GM12801 (cell line): ENCODE results near the gene MRPS2.

Source experiments
- TF ChIP-seq, protein P1 (sequence below): IDR thresholded peaks from one replicate; pipeline ENCODE4 v1.5.1; 2011; ENCODE audit warnings: control low read depth; ENCODE audit not compliant: insufficient read length; ENCODE audit errors: extremely low read depth

The MRPS2 gene

GRCh38 chr9:135519179-135519971 is 18.9 kb downstream of the MRPS2 start:
- TF ChIP-seq, protein P1, sequence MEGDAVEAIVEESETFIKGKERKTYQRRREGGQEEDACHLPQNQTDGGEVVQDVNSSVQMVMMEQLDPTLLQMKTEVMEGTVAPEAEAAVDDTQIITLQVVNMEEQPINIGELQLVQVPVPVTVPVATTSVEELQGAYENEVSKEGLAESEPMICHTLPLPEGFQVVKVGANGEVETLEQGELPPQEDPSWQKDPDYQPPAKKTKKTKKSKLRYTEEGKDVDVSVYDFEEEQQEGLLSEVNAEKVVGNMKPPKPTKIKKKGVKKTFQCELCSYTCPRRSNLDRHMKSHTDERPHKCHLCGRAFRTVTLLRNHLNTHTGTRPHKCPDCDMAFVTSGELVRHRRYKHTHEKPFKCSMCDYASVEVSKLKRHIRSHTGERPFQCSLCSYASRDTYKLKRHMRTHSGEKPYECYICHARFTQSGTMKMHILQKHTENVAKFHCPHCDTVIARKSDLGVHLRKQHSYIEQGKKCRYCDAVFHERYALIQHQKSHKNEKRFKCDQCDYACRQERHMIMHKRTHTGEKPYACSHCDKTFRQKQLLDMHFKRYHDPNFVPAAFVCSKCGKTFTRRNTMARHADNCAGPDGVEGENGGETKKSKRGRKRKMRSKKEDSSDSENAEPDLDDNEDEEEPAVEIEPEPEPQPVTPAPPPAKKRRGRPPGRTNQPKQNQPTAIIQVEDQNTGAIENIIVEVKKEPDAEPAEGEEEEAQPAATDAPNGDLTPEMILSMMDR, result no peak

DNA sequence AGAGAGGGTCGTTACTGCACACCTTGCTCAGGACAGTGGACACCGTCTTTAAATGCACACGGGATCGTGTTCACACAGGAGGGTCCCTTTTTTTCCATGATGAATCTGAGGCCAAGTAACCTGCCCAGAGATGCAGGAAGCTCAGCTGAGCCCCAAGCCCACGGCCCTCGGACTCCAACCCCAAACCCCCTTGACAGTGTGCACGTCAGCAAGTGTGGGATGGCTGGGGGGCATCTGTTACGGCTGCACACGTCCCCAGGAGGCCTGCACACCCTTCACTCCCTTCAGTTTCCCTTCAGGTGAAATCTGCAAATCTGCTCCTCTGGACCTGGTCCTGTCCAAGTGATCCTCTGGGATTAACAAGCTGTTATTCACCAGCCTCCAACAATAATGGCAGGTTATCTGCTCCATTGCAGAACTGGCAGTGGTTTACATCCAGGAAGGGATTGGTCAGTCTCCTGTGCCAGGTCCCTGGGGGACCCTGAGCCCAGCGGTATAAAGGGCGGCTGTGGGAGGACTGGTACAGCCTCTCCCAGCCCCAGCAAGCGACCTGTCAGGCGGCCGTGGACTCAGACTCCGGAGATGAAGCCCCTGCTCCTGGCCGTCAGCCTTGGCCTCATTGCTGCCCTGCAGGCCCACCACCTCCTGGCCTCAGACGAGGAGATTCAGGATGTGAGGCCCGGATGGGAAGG is 20.6 kb downstream of the MRPS2 start, which contains the start of gene LCN1:
TSS of gene LCN1 (plus strand) at position 525 of the 692 bp plus-strand sequence. CDS start at position 583, 58 bp downstream.
- TF ChIP-seq, protein P1, result no peak

- TF ChIP-seq, protein P1, result no peak
These were observed 21.2 kb downstream of the MRPS2 start for GRCh38 chr9:135521608-135522095.

GRCh38 chr9:135522137-135522877 is 21.8 kb downstream of the MRPS2 start:
- TF ChIP-seq, protein P1, result no peak

GRCh38 chr9:135522931-135523330 is 22.4 kb downstream of the MRPS2 start:
- TF ChIP-seq, protein P1, result no peak

DNA sequence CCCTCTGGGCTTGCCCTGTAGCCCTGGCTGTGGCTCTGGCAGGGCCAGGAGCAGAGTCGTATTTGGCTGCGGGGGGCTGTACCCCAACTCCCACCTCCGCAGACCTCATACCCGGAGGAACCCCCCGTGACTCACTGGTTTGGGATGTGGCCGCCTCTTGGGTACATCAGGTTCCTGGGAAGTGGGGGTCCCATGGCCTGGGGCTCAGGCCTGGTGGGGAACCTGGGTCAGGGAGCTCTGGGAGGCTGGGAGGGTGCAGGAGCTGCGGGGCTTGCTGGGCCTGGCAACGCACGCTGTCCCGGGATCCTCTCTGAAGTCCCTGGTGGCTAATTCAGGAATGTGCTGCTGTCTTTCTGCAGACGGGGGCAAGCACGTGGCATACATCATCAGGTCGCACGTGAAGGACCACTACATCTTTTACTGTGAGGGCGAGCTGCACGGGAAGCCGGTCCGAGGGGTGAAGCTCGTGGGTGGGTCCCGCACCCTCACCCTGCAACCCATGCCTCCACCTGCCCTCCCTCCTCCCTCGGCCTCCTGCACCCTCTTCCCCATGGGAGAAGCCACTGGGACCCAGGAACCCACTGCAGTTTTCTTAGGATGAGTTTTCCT is 23.1 kb downstream of the MRPS2 start:
- TF ChIP-seq, protein P1, result no peak
